ENCODE measurements around the gene RBX1.

GRCh38 chr22:40975366-40975765, 24.2 kb downstream of the RBX1 start:
- TF ChIP-seq CTCF (conservative IDR thresholded peaks at IDR 0.05 in 1 of 2, IDR thresholded peaks at IDR 0.05 in 1 of 2; ENCODE audit: extremely low read depth in 1 of 2, insufficient read depth in 1 of 2, low read depth in 1 of 2, low read length in 2 of 2) (no peak), EZH2 (IDR thresholded peaks at IDR 0.05; ENCODE audit: borderline replicate concordance, low read length) (no peak)
